Keratinocyte (primary cell): Measurements from ENCODE around the gene GDPD2. TPM values are rescaled to one million over a fixed set of nuclear protein-coding genes. Genes with fewer than 3 reads are reported as not detected.

Source experiments
- DNase-seq: peaks from one replicate; pipeline ENCODE4 v3.0.0-alpha.2; 2011; ENCODE audit warnings: low read depth, missing footprints, low spot score
- FAIRE-seq: peaks from 2 replicates; lab custom pipeline; 2011; peaks lifted over from hg19 to GRCh38; lab: Jason Lieb, UNC
- H2AFZ ChIP-seq: 2 replicates; pipeline ENCODE4 v1.6.0; 2012; ENCODE audit warnings: low read length, control low read depth, inconsistent platforms; ENCODE audit not compliant: control insufficient read depth
- H3K27ac ChIP-seq: 2 replicates; pipeline ENCODE4 v1.5.1; 2011; ENCODE audit warnings: low read length; ENCODE audit not compliant: control insufficient read depth, insufficient read depth
- H3K27me3 ChIP-seq: 3 replicates; pipeline ENCODE4 v1.6.0; 2011; ENCODE audit warnings: low read length; ENCODE audit not compliant: control insufficient read depth, insufficient read depth; ENCODE audit errors: extremely low read depth
- H3K36me3 ChIP-seq, 2 experiments: 2 replicates in 1 of 2; 3 replicates in 1 of 2; pipeline ENCODE4 v1.5.1; 2011; ENCODE audit warnings: low read length in 2 of 2, mild to moderate bottlenecking in 1 of 2; ENCODE audit not compliant: control insufficient read depth in 2 of 2, insufficient read depth in 2 of 2; ENCODE audit errors: extremely low read depth in 1 of 2
- H3K4me1 ChIP-seq: 3 replicates; pipeline ENCODE4 v1.5.1; 2011; ENCODE audit warnings: low read length; ENCODE audit not compliant: control insufficient read depth, insufficient read depth; ENCODE audit errors: extremely low read depth
- H3K4me2 ChIP-seq: 3 replicates; pipeline ENCODE4 v1.6.0; 2011; ENCODE audit warnings: low read depth, low read length; ENCODE audit not compliant: control insufficient read depth, insufficient read depth; ENCODE audit errors: extremely low read depth
- H3K4me3 ChIP-seq, 3 experiments: fragments of 200-600 bp in 1 of 3; sonication (generic) in 1 of 3; 2 replicates in 2 of 3; 3 replicates in 1 of 3; pipeline ENCODE4 v1.5.1; 2011 to 2016; ENCODE audit warnings: low read length in 3 of 3, mild to moderate bottlenecking in 3 of 3, control low read depth in 2 of 3, inconsistent platforms in 1 of 3, low read depth in 1 of 3, mixed read lengths in 1 of 3, mixed run types in 1 of 3, moderate library complexity in 1 of 3; ENCODE audit not compliant: control insufficient read depth in 2 of 3, insufficient read depth in 2 of 3; ENCODE audit errors: extremely low read depth in 1 of 3
- H3K79me2 ChIP-seq: 2 replicates; pipeline ENCODE4 v1.6.0; 2012; ENCODE audit warnings: low read length; ENCODE audit not compliant: control insufficient read depth, insufficient read depth
- H3K9ac ChIP-seq: 3 replicates; pipeline ENCODE4 v1.6.0; 2011; ENCODE audit warnings: low read length; ENCODE audit not compliant: control insufficient read depth, insufficient read depth; ENCODE audit errors: extremely low read depth
- H3K9me1 ChIP-seq: 3 replicates; pipeline ENCODE4 v1.6.0; 2011; ENCODE audit warnings: low read length; ENCODE audit not compliant: control insufficient read depth, insufficient read depth; ENCODE audit errors: extremely low read depth
- H3K9me3 ChIP-seq: 2 replicates; pipeline ENCODE4 v1.5.1; 2012; ENCODE audit warnings: low read depth, low read length; ENCODE audit not compliant: control insufficient read depth
- H4K20me1 ChIP-seq: 3 replicates; pipeline ENCODE4 v1.6.0; 2011; ENCODE audit warnings: low read length; ENCODE audit not compliant: control insufficient read depth, insufficient read depth; ENCODE audit errors: extremely low read depth
- CTCF ChIP-seq, 3 experiments: IDR thresholded peaks in 1 of 3; conservative IDR thresholded peaks in 1 of 3; optimal IDR thresholded peaks in 1 of 3; 2 replicates in 2 of 3; 3 replicates in 1 of 3; pipeline versions ENCODE3 to v1.5.1; 2011; ENCODE audit warnings: low read length in 3 of 3, mild to moderate bottlenecking in 3 of 3, moderate library complexity in 2 of 3, control low read depth in 1 of 3, inconsistent platforms in 1 of 3; ENCODE audit not compliant: insufficient read depth in 2 of 3; ENCODE audit errors: extremely low read depth in 1 of 3
- EZH2 ChIP-seq: IDR thresholded peaks from one replicate; pipeline ENCODE4 v1.6.1; 2012; ENCODE audit warnings: inconsistent platforms, mild to moderate bottlenecking, low read length, moderate library complexity
- dilution Hi-C: fragments of 300-500 bp; cut with MboI; formaldehyde crosslinking; loops from one replicate; pipeline ENCODE4 v1.7.0; 2020; ENCODE audit warnings: low sequenced_read_pairs; ENCODE audit not compliant: extremely low pct_ligation_motif_present
- polyA plus RNA-seq, 5 experiments: library from polyadenylated mRNA; depleted of rRNA in 3 of 5; stranded (reverse) in 3 of 5; stranded (forward) in 1 of 5; unstranded in 1 of 5; fragments of >200 nt; gene quantifications; 1 replicate in 1 of 5; 2 replicates in 3 of 5; 3 replicates in 1 of 5; pipeline versions ENCODE4 v1.2.1 to v1.2.3, GENCODE V29; 2011 to 2012; ENCODE audit warnings: missing spikeins in 2 of 5, low read depth in 1 of 5, low replicate concordance in 1 of 5

Gene GDPD2
- polyA plus RNA-seq, 1 donor (not counting 4 experiments of a cell fraction or from before 2014, with no cell fraction given), result 7.2 TPM

DNA sequence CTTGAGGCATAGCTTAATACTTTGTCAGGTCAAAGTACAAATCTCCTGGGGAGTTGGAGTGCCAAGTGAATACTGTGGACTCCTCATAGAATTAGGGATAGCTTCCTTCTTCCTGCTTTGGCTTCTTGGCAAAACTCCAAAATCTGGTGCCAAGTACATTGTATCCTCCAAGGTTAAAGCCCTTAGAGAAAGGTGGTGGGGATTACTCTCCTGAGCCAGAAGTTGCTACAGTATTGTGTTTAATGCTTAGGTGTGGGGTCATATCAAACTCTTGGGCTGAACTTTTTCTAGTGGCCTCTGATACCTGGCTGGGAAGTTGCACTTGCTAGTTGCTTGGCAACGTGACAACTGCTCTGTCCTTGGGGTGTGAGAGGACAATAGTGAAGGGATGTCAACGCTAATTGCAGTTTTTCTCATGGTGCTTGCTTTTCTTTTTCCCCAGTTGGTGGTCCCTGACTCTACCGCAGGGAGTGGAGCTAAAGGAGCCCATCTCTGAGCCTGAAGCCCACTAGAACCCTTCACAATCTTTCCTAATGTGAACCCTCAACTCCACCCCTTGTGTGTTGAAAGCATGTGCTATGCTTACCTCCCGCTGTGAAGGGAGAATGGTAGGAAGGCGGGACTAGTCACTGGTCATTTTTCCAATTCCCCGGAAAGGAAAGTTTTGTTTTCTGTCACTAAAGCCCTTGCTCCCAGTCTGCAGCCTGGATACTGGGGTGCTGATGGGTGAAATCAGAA, 57.0 kb downstream of the GDPD2 start:
- no peak for DNase-seq
- H3K9me3 ChIP-seq, result no peaks in the 10 kb centered on the region
- H3K4me3 ChIP-seq, result no peak overlapping the region
- H3K4me1 ChIP-seq, result peaks cover 20% of the 10 kb centered on the region
- H3K9ac ChIP-seq, result no peak overlapping the region
- H3K9me1 ChIP-seq, result no peaks in the 10 kb centered on the region
- H3K4me2 ChIP-seq, result peak overlapping the region; percentile 23
- H3K27me3 ChIP-seq, result no peaks in the 10 kb centered on the region
- no peak overlapping the region for H2AFZ ChIP-seq
- dilution Hi-C loops, result no loop called here
- no peak overlapping the region for H3K27ac ChIP-seq
- no peaks in the 10 kb centered on the region for H4K20me1 ChIP-seq
- no peaks in the 10 kb centered on the region for H3K79me2 ChIP-seq
- H3K36me3 ChIP-seq, result no peaks in the 10 kb centered on the region
- peak; percentile 32 for FAIRE-seq
- no peak for TF ChIP-seq EZH2
- TF ChIP-seq CTCF (optimal IDR thresholded peaks at IDR 0.05 in 1 of 3, IDR thresholded peaks at IDR 0.05 in 1 of 3, conservative IDR thresholded peaks at IDR 0.05 in 1 of 3; ENCODE audit: extremely low read depth in 1 of 3, insufficient read depth in 2 of 3, low read length in 3 of 3), result no peak

DNA sequence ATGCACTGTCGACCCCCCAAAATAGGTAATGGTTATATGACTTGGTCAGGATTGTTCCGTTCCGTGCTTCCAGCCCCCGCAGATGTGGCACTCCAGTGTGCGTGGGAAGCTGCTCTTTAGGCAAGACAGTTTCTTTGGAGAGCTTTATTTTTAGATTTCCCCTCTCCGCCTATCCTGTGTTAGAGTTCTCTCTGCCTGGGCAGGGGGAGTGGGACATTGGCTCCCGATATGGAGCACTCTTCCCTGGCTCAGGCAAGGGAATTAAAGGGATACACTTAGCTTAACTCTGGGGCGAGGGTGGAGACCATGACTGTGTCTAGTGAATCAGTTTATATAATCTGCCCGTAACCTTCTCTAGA, 57.5 kb downstream of the GDPD2 start:
- H3K36me3 ChIP-seq, result no peaks in the 10 kb centered on the region
- no peak overlapping the region for H3K27ac ChIP-seq
- FAIRE-seq (no peak), DNase-seq (no peak)
- no peak overlapping the region for H3K9ac ChIP-seq
- H3K27me3 ChIP-seq, result no peaks in the 10 kb centered on the region
- TF ChIP-seq CTCF (optimal IDR thresholded peaks at IDR 0.05 in 1 of 3, IDR thresholded peaks at IDR 0.05 in 1 of 3, conservative IDR thresholded peaks at IDR 0.05 in 1 of 3; ENCODE audit: extremely low read depth in 1 of 3, insufficient read depth in 2 of 3, low read length in 3 of 3) (no peak), EZH2 (no peak)
- H3K9me3 ChIP-seq, result no peaks in the 10 kb centered on the region
- dilution Hi-C loops, result no loop called here
- no peaks in the 10 kb centered on the region for H4K20me1 ChIP-seq
- H3K4me2 ChIP-seq, result no peak overlapping the region
- no peak overlapping the region for H3K4me3 ChIP-seq
- H3K4me1 ChIP-seq, result peaks cover 20% of the 10 kb centered on the region
- no peak overlapping the region for H2AFZ ChIP-seq
- no peaks in the 10 kb centered on the region for H3K9me1 ChIP-seq
- H3K79me2 ChIP-seq, result no peaks in the 10 kb centered on the region
